Immature natural killer cell (primary cell): ENCODE data around the gene VPS51. TPM values are rescaled to one million over a fixed set of nuclear protein-coding genes. Genes with fewer than 3 reads are reported as not detected.
"Not testable (repeated sequence)": the region's sequence is repeated elsewhere in the genome, so short reads cannot be mapped to it uniquely, and the experiment has no call there.

Experiments
- DNase-seq, 3 donors: peaks; one replicate each; pipeline ENCODE4 v3.0.0; 2022; ENCODE audit warnings: mixed read lengths in 1 of 3
- H3K27ac Mint-ChIP-seq, 6 donors: one replicate each; pipeline ENCODE4 v1.8.0; 2020; ENCODE audit warnings: mixed read lengths in 6 of 6, mild to moderate bottlenecking in 5 of 6, inconsistent platforms in 4 of 6, moderate library complexity in 3 of 6
- H3K27me3 Mint-ChIP-seq, 3 donors: one replicate each; pipeline ENCODE4 v1.8.0; 2020 to 2021; ENCODE audit warnings: low read depth in 3 of 3, mild to moderate bottlenecking in 3 of 3, mixed read lengths in 3 of 3, moderate library complexity in 3 of 3, inconsistent platforms in 1 of 3
- H3K36me3 Mint-ChIP-seq, 3 donors: one replicate each; pipeline ENCODE4 v1.8.0; 2020; ENCODE audit warnings: mixed read lengths in 3 of 3, inconsistent platforms in 2 of 3, mild to moderate bottlenecking in 2 of 3
- H3K4me1 Mint-ChIP-seq, 2 donors: one replicate each; pipeline ENCODE4 v1.8.0; 2020; ENCODE audit warnings: inconsistent platforms in 2 of 2, mild to moderate bottlenecking in 2 of 2, mixed read lengths in 2 of 2, moderate library complexity in 1 of 2
- H3K4me3 Mint-ChIP-seq, 5 donors: one replicate each; pipeline ENCODE4 v1.8.0; 2020; ENCODE audit warnings: mild to moderate bottlenecking in 5 of 5, mixed read lengths in 5 of 5, inconsistent platforms in 3 of 5, moderate library complexity in 3 of 5
- H3K9me3 Mint-ChIP-seq, 6 donors: one replicate each; pipeline ENCODE4 v1.8.0; 2020; ENCODE audit warnings: mild to moderate bottlenecking in 6 of 6, mixed read lengths in 6 of 6, inconsistent platforms in 4 of 6, moderate library complexity in 3 of 6
- polyA plus RNA-seq, 3 donors: library from polyadenylated mRNA; unstranded; fragments of 300-500 nt; fragmentation: Illumina TruSeq; gene quantifications; one replicate each; pipeline ENCODE4 v1.2.3, GENCODE V29; 2021

The VPS51 gene
- polyA plus RNA-seq, 3 donors from 2014 or later, result 70.3 to 102 (median 87.7) TPM

GRCh38 chr11:65113839-65114238 lies 17.8 kb downstream of the VPS51 start:
- peaks cover 48 to 55% of the 10 kb centered on the region in 2 donors for H3K4me1 Mint-ChIP-seq
- DNase-seq, result no peak
- H3K4me3 Mint-ChIP-seq, result peak overlapping the region; percentile 86 to 88 (median 86)
- H3K27me3 Mint-ChIP-seq, result peaks cover 10 to 26% (median 20%) of the 10 kb centered on the region in 3 donors
- H3K36me3 Mint-ChIP-seq, result peaks cover 3 to 12% (median 3%) of the 10 kb centered on the region in 3 donors
- H3K9me3 Mint-ChIP-seq, result no peaks in the 10 kb centered on the region
- peak overlapping the region in 5 of 6 donors; percentile 42 to 83 (median 73) for H3K27ac Mint-ChIP-seq

- Mint-ChIP-seq H3K4me3 (peak overlapping the region in 2 of 5 donors; percentile 25 to 88), H3K9me3 (no peaks in the 10 kb centered on the region), H3K36me3 (peaks cover 3 to 13% (median 3%) of the 10 kb centered on the region in 3 donors), H3K27me3 (peaks cover 10 to 27% (median 20%) of the 10 kb centered on the region in 3 donors), H3K27ac (peak overlapping the region in 3 of 6 donors; percentile 9 to 42 (median 17)), H3K4me1 (peaks cover 51 to 55% of the 10 kb centered on the region in 2 donors)
- DNase-seq, result no peak
These were observed 18.6 kb downstream of the VPS51 start for GRCh38 chr11:65114538-65115171.

GRCh38 chr11:65115361-65116082 lies 19.5 kb downstream of the VPS51 start:
- peak overlapping the region in 3 of 6 donors; percentile 27 to 86 (median 40) for H3K27ac Mint-ChIP-seq
- peaks cover 10 to 24% (median 15%) of the 10 kb centered on the region in 3 donors for H3K27me3 Mint-ChIP-seq
- peaks cover 50 to 53% of the 10 kb centered on the region in 2 donors for H3K4me1 Mint-ChIP-seq
- peaks cover 3 to 13% (median 8%) of the 10 kb centered on the region in 3 donors for H3K36me3 Mint-ChIP-seq
- peak overlapping the region; percentile 13 to 90 (median 23) for H3K4me3 Mint-ChIP-seq
- no peaks in the 10 kb centered on the region for H3K9me3 Mint-ChIP-seq
- no peak for DNase-seq

- Mint-ChIP-seq H3K36me3 (peaks cover 3 to 13% (median 9%) of the 10 kb centered on the region in 3 donors), H3K9me3 (no peaks in the 10 kb centered on the region), H3K27me3 (peaks cover 13 to 18% (median 15%) of the 10 kb centered on the region in 3 donors), H3K27ac (peak overlapping the region; percentile 77 to 93 (median 88)), H3K4me1 (peaks cover 47 to 53% of the 10 kb centered on the region in 2 donors), H3K4me3 (peak overlapping the region; percentile 84 to 90 (median 88))
- DNase-seq, result peak; percentile 46 to 68 (median 59)
These were observed 20.6 kb downstream of the VPS51 start for GRCh38 chr11:65116370-65117205.

GRCh38 chr11:65117206-65118096 lies 21.4 kb downstream of the VPS51 start, which contains the start of gene ZNHIT2:
Gene ZNHIT2, minus strand, starts transcription at chr11:65117701. Its CDS starts 48 bp downstream, at chr11:65117653.
- Mint-ChIP-seq H3K4me1 (peaks cover 52 to 59% of the 10 kb centered on the region in 2 donors), H3K27me3 (peaks cover 16 to 24% (median 17%) of the 10 kb centered on the region in 3 donors), H3K9me3 (no peaks in the 10 kb centered on the region), H3K36me3 (peaks cover 3 to 17% (median 9%) of the 10 kb centered on the region in 3 donors), H3K4me3 (peak within 1 kb of the TSS; percentile 86 to 90 (median 88)), H3K27ac (peak within 1 kb of the TSS; percentile 87 to 99 (median 95))
- peak; percentile 100 for DNase-seq

- DNase-seq, result no peak
- Mint-ChIP-seq H3K4me1 (peaks cover 52 to 61% of the 10 kb centered on the region in 2 donors), H3K27me3 (peaks cover 11 to 22% (median 17%) of the 10 kb centered on the region in 3 donors), H3K36me3 (peaks cover 3 to 17% (median 9%) of the 10 kb centered on the region in 3 donors), H3K4me3 (peak overlapping the region; percentile 86 to 90 (median 88)), H3K27ac (peak overlapping the region; percentile 87 to 99 (median 95)), H3K9me3 (no peaks in the 10 kb centered on the region)
These were observed 22.3 kb downstream of the VPS51 start for GRCh38 chr11:65118097-65118837.

GRCh38 chr11:65118891-65119669 lies 23.1 kb downstream of the VPS51 start:
- Mint-ChIP-seq H3K4me3 (peak overlapping the region in 2 of 5 donors; percentile 9 to 100), H3K27me3 (peaks cover 11 to 21% (median 17%) of the 10 kb centered on the region in 3 donors), H3K4me1 (peaks cover 47 to 56% of the 10 kb centered on the region in 2 donors), H3K27ac (peak overlapping the region; percentile 91 to 99 (median 95)), H3K36me3 (peaks cover 3 to 17% (median 9%) of the 10 kb centered on the region in 3 donors)
- H3K9me3 Mint-ChIP-seq, DNase-seq: not testable (repeated sequence)

- Mint-ChIP-seq H3K4me1 (peaks cover 46 to 59% of the 10 kb centered on the region in 2 donors), H3K27me3 (peaks cover 13 to 21% (median 17%) of the 10 kb centered on the region in 3 donors), H3K36me3 (peaks cover 3 to 17% (median 9%) of the 10 kb centered on the region in 3 donors), H3K4me3 (peak overlapping the region; percentile 9 to 100 (median 29)), H3K9me3 (no peaks in the 10 kb centered on the region), H3K27ac (peak overlapping the region; percentile 68 to 99 (median 80))
- DNase-seq, result no peak
These were observed 23.6 kb downstream of the VPS51 start for GRCh38 chr11:65119670-65119995.

- Mint-ChIP-seq H3K9me3 (no peaks in the 10 kb centered on the region), H3K36me3 (peaks cover 3 to 17% (median 9%) of the 10 kb centered on the region in 3 donors), H3K27me3 (peaks cover 13 to 21% (median 17%) of the 10 kb centered on the region in 3 donors), H3K4me1 (peaks cover 40 to 59% of the 10 kb centered on the region in 2 donors), H3K27ac (peak overlapping the region; percentile 98 to 100 (median 100)), H3K4me3 (peak overlapping the region; percentile 98 to 100 (median 100))
- DNase-seq, result no peak
These were observed 24.8 kb downstream of the VPS51 start for GRCh38 chr11:65120831-65121230.

GRCh38 chr11:65121447-65121864 lies 25.4 kb downstream of the VPS51 start:
- no peaks in the 10 kb centered on the region for H3K9me3 Mint-ChIP-seq
- H3K27me3 Mint-ChIP-seq, result peaks cover 13 to 21% (median 17%) of the 10 kb centered on the region in 3 donors
- DNase-seq, result peak in 2 of 3 donors; percentile 24 to 30
- H3K36me3 Mint-ChIP-seq, result peaks cover 3 to 19% (median 10%) of the 10 kb centered on the region in 3 donors
- H3K4me1 Mint-ChIP-seq, result peaks cover 37 to 59% of the 10 kb centered on the region in 2 donors
- H3K4me3 Mint-ChIP-seq, result peak overlapping the region; percentile 98 to 100 (median 100)
- peak overlapping the region; percentile 98 to 100 (median 100) for H3K27ac Mint-ChIP-seq
